GM19324 (cell line): ENCODE results near the gene HEXA.
"Not testable (repeated sequence)": the region's sequence is repeated elsewhere in the genome, so short reads cannot be mapped to it uniquely, and the experiment has no call there.

Experiments used
- ATAC-seq: cut with Tn5 transposase; IDR thresholded peaks from one replicate; pipeline ENCODE4 v1.9.1; 2021; ENCODE audit warnings: mild to moderate bottlenecking, moderate library complexity; ENCODE audit not compliant: unreplicated experiment, low FRiP score

HEXA gene

GRCh38 chr15:72375846-72376581, at the start of gene HEXA:
Gene HEXA, minus strand, starts transcription at chr15:72376014. Its CDS starts 42 bp downstream, at chr15:72375972.
- peak; percentile 94 for ATAC-seq

DNA sequence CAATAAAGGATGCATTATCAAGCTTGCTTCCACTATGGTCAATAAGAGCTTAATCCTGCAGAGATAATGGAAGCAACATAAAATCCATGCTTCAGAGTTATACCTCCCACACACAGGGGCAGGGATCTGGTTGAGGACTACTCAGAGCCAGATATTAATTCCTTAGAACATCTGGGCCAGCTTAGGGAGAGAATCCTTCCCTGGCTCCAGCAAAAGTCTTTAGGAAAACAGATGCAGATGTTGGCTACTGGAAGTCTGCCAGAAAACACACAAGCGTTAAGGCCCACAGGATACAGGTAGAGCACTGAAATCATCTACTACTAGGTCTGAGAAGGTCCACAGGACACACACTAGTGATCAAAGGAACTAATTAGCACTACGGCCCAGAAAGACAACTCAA, 47.4 kb upstream of the HEXA start:
- ATAC-seq, result no peak

DNA sequence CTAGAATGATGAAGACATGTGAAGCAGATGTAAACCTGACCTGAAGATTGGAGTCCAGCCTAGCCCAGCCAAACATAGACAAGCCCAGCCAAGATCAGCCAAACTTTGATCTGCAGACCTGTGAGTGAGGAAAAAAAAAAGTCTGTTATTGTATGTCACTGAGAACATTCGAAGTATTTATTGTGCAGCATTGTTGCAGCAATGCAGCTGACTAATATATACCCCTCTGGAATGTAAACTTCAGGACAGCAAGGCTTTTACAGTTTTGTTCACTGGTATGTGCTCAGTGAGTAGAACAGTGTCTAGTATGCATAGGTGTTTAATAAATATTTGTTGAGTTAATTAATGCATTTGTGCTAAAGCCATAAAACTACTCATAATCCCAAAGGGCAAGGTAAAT, 45.7 kb upstream of the HEXA start:
- no peak for ATAC-seq

DNA sequence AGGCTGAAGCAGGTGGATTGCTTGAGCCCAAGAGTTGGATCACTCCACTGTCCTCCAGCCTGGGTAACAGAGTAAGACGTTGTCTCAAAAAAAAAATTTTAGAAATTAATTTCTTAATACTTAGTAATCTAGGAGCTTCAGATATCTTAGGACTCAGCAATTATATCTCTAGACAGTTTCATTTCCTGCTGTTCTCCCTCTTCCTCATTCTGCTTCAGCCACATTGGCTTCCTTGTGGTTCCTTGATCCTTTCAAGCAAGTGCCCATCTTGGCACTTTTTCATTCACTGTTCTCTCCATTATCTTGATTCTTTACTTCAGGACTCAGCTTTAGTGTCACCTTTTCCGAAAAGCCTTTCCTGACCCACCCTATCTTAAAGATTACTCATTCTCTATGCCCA, 44.8 kb upstream of the HEXA start:
- no peak for ATAC-seq

DNA sequence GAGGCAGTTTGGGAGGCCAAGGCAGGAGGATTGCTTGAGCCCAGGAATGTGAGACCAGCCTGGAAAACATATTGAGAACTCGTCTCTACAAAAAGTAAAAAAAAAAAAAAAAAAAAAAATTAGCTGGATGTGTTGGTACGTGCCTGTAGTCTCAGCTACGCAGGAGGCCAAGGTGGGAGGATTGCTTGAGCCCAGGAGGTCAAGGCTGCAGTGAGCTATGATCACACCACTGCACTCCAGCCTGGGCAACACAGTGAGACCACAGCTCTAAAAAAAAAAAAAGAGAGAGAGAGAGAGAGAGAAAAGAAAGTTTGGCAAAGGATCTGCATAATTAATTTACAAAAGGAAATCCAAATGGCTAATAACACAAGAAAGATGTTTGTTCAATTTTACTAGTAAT, 44.0 kb upstream of the HEXA start:
- not testable (repeated sequence) for ATAC-seq

DNA sequence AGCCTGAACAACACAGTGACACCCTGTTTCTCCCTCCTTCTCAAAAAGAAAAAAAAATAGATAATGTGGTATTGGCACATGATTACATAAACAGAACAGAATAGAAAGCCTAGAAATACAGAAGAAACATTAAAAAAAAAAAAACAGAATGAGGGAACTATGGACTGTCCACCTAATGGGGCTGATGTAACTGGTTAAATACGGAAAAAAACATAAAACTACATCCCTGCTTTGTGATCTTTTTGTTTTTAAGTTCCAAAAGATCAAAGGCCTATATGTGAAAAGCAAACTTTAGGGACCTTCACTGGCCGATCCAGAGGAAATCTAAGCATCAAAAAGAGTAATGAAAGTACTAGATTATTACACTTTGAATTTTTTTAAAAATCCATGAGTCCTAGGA, 39.5 kb upstream of the HEXA start:
- no peak for ATAC-seq

DNA sequence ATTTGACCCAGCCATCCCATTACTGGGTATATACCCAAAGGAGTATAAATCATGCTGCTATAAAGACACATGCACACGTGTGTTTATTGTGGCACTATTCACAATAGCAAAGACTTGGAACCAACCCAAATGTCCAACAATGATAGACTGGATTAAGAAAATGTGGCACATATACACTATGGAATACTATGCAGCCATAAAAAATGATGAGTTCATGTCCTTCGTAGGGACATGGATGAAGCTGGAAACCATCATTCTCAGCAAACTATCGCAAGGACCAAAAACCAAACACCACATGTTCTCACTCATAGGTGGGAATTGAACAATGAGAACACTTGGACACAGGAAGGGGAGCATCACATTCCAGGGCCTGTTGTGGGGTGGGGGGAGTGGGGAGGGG, 37.5 kb upstream of the HEXA start:
- ATAC-seq, result not testable (repeated sequence)

DNA sequence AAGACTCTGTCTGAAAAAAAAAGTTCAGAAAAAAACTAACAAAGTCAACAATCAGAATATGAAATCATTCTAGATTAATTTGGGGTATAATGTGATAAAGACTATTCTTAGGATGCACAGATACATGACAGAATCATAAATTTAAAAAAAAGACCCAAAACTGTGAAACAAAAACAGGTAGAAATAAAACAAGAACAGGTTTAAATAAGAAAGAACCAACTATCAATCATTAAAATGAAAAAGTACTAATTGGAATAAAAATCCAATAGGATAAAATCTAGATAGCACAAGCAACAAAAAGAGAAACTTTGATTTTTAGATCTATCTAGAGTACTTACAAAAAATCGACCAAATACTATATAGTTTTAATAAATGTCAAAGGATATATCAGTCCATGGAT, 35.7 kb upstream of the HEXA start:
- ATAC-seq, result no peak

GRCh38 chr15:72411111-72411510, 35.3 kb upstream of the HEXA start:
- no peak for ATAC-seq

DNA sequence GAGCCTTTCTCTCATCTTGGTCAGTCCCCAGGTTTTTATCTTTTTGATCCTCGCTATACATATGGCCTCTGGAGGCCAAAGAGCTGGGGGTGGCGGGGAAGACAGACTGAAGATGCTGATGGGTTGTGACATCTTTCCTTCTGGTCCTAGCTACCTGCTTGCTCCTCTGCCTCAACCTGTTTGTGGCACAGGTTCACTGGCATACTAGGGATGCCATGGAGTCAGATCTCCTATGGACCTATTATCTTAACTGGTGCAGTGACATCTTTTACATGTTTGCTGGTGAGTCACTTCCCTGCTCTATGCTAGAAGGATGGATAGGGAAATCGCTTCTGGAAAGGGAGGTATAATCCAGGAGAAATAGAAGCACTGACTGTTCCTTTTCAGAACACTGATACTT, 31.1 kb upstream of the HEXA start:
- ATAC-seq, result no peak

DNA sequence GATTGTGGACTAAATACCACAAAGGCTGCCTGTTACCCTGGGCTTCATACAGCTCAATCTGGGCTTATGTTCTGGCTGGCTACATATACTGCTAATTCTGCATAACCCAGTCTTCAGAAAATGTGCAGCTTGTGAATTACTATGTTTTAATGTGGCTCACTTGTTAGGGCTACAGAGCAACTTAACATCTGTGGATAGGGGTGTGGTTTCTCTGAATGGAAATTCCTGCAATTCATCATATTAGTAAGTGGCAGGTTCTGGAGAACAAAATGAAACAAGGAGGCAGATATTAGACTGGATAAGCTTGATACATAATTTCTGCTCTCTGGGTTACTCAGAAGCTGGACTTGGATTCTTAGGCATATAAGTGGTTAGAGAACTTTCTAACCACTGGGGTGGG, 29.0 kb upstream of the HEXA start:
- no peak for ATAC-seq

DNA sequence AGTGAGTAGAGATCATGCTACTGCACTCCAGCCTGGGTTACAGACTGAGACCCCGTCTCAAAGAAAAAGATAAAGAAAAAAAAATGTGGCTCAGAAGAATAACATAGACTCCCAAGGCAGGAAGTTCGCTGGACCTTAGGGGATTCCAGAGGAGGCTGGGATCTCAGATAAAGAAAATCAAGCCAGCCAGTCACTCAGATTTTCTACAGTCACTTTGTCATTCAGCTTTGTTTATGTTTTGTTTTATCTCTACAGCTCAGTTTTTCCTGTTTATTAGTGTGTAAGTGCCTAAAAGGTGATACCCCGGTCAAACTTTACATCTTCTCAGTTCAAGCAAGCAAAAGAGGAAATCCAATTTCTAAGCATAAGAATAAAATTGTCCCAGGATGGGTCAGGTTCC, 28.5 kb upstream of the HEXA start:
- ATAC-seq, result no peak

GRCh38 chr15:72402726-72403125, 26.9 kb upstream of the HEXA start:
- no peak for ATAC-seq

GRCh38 chr15:72398648-72399047, 22.8 kb upstream of the HEXA start:
- no peak for ATAC-seq

DNA sequence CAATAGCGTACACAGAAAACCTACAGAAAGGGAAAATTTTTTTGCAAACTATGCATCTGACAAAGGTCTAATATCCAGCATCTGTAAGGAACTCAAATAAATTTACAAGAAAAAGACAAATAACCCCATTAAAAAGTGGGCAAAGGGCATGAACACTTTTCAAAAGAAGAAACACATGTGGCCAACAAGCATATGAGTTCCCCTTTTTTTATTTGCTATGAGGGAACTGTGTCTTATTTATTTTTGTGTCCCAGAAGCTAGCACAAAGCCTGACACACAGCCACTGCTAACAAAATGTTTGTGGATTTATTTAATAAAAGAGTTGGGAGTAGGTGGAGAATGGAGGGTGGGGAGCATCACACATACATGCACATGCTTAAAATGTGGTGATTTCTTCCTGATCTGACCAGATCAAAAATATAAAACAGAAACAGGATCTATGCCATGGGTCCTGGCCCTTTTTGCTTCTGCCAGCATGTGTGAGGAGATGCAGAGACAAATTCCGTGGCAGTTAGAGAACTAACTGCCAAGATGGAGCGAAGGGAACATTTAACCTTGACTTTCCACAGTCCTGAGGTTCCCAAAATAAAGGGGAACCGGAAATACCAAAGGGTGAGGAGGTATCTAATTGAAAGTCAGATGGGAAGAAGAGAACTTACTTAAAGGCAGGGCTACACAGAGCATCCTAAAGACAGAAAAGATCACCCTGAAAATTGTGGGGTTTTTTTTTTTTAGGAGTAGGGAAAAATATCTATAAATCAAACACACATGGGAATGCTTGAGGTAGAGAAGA, 22.2 kb upstream of the HEXA start, which contains the start of gene TMEM202:
Gene TMEM202 (plus strand): TSS at position 510 of the 793 bp plus-strand sequence. CDS start 22 bp downstream, at position 532.
- ATAC-seq, result no peak

GRCh38 chr15:72396331-72396730, 20.5 kb upstream of the HEXA start:
- not testable (repeated sequence) for ATAC-seq

GRCh38 chr15:72389231-72389630, 13.4 kb upstream of the HEXA start:
- ATAC-seq, result no peak

DNA sequence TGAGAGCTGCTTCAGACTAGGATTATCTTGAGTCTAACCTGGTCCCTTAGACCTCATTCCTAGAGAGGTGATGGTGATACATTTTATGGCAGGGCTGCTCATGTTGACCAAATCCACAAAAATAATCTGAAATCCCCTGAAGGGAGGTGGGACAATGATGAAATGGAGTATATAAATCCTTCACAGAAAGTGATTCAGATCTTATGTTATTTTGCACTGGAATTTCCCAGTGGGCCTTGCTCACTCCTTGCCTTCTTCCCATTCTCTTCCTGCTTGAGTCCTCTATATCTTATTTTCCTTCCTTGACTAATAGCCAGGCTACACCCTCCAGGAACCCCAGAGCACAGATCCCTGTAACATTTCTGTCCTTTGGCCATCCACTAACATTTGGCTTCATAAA, 11.9 kb upstream of the HEXA start:
- ATAC-seq, result no peak

GRCh38 chr15:72382146-72382545, 6.3 kb upstream of the HEXA start:
- ATAC-seq, result no peak

DNA sequence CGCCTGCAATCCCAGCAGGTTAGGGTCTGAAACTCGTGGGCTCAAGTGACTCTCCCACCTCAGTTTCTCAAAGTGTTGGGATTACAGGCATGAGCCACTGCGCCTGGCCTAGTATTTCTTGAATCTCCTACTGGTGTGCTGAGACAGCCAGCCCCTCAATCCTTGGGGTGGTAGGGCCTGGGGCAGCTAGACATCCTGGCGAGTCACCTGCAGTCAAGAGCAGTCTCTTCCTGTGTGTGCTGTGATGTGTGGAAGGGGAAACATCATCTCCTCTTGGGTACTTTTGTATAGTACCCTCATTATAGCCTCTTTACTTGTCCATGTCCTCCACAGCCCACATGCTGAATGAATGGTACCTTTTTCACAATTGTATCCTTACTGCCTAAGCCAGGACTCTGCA, 4.9 kb upstream of the HEXA start:
- ATAC-seq, result no peak

GRCh38 chr15:72379856-72380430, 4.1 kb upstream of the HEXA start:
- ATAC-seq, result no peak
